ENCODE data around the gene ADGRG7.
A peak's percentile ranks its signal among the peaks of the same experiment; 100 is the strongest.

Gene ADGRG7

DNA sequence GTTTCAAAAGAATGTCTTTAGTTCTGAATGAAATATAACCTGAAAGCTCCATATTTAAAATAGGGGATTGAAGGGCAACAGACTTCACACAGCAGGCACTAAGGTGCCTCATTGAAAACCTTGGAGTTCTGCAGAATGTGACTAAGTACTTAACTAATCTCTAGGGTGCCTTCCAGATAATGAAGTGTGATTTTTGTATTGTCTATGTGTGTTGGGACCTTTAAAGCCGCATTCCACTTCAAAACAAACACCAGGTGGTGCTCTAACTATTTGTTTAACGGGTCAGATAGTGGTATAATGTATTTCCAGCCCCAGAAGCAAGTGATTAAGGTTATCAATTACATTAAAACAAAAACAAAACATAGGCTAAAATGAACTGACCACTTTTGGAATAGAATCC, 127.9 kb downstream of the ADGRG7 start:
- Histone ChIP-seq H3K79me2 (peaks cover 3% of the 10 kb centered on the region), H3K27ac (no peak overlapping the region), H3K4me2 (ENCODE audit: low read length) (no peak overlapping the region), H3K4me3 (ENCODE audit: low read depth, low read length) (no peak overlapping the region), H2AFZ (no peak overlapping the region), H3K27me3 (ENCODE audit: control insufficient read depth, insufficient read depth, low read length) (no peaks in the 10 kb centered on the region), H3K36me3 (ENCODE audit: control insufficient read depth, insufficient read depth, low read length) (no peaks in the 10 kb centered on the region), H3K4me1 (peaks cover 9% of the 10 kb centered on the region), H3K9me3 (ENCODE audit: control insufficient read depth, low read length) (no peaks in the 10 kb centered on the region), H3K9ac (no peak overlapping the region)
- TF ChIP-seq CTCF (IDR thresholded peaks at IDR 0.05) = peak; percentile 56

DNA sequence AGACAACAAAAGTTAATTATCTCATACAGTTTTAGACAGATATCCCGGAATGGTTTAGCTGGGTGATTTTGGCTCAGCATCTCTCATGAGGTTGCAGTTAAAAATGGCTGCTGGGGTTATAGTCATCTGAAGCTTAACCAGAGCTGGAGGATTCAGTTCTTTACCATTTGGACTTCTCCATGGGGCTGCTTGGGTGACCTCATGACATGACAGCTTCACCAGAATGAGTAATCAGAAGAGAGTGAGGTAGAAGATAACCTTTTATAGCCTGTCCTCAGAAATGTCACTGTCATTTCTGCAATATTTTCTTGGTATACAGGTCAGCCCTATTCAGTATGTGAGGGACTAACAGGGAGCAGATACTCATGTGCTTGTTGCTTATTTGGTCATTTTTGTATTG, 130.8 kb downstream of the ADGRG7 start:
- H3K27ac ChIP-seq = no peak overlapping the region
- H3K9me3 ChIP-seq (ENCODE audit: control insufficient read depth, low read length) = no peaks in the 10 kb centered on the region
- no peak overlapping the region for H3K4me2 ChIP-seq (ENCODE audit: low read length)
- no peak for TF ChIP-seq CTCF (IDR thresholded peaks at IDR 0.05)
- H3K79me2 ChIP-seq = peaks cover 3% of the 10 kb centered on the region
- no peak overlapping the region for H3K9ac ChIP-seq
- H3K4me3 ChIP-seq (ENCODE audit: low read depth, low read length) = no peak overlapping the region
- H2AFZ ChIP-seq = no peak overlapping the region
- no peaks in the 10 kb centered on the region for H3K27me3 ChIP-seq (ENCODE audit: control insufficient read depth, insufficient read depth, low read length)
- H3K36me3 ChIP-seq (ENCODE audit: control insufficient read depth, insufficient read depth, low read length) = no peaks in the 10 kb centered on the region
- peaks cover 6% of the 10 kb centered on the region for H3K4me1 ChIP-seq

GRCh38 chr3:100743535-100743934, 134.1 kb downstream of the ADGRG7 start:
- no peak for TF ChIP-seq CTCF (IDR thresholded peaks at IDR 0.05)
- H3K36me3 ChIP-seq (ENCODE audit: control insufficient read depth, insufficient read depth, low read length) = no peaks in the 10 kb centered on the region

GRCh38 chr3:100744671-100745070, 135.3 kb downstream of the ADGRG7 start:
- no peak for TF ChIP-seq CTCF (IDR thresholded peaks at IDR 0.05)
- Histone ChIP-seq H3K36me3 (ENCODE audit: control insufficient read depth, insufficient read depth, low read length) (no peaks in the 10 kb centered on the region), H3K9me3 (ENCODE audit: control insufficient read depth, low read length) (no peaks in the 10 kb centered on the region), H3K27ac (no peak overlapping the region), H3K27me3 (ENCODE audit: control insufficient read depth, insufficient read depth, low read length) (no peaks in the 10 kb centered on the region), H3K4me1 (no peaks in the 10 kb centered on the region), H2AFZ (no peak overlapping the region), H3K4me2 (ENCODE audit: low read length) (no peak overlapping the region), H3K79me2 (no peaks in the 10 kb centered on the region), H3K9ac (no peak overlapping the region), H3K4me3 (ENCODE audit: low read depth, low read length) (no peak overlapping the region)

More at GRCh38 chr3:100743535-100743934, 134.1 kb downstream of the ADGRG7 start:
- Histone ChIP-seq H3K79me2 (no peaks in the 10 kb centered on the region), H3K4me2 (ENCODE audit: low read length) (no peak overlapping the region), H3K9me3 (ENCODE audit: control insufficient read depth, low read length) (no peaks in the 10 kb centered on the region), H2AFZ (no peak overlapping the region), H3K4me3 (ENCODE audit: low read depth, low read length) (no peak overlapping the region), H3K4me1 (peaks cover 4% of the 10 kb centered on the region), H3K9ac (no peak overlapping the region), H3K27ac (no peak overlapping the region), H3K27me3 (ENCODE audit: control insufficient read depth, insufficient read depth, low read length) (no peaks in the 10 kb centered on the region)
